Hematopoietic multipotent progenitor cell (in vitro differentiated cells): Measurements from ENCODE around the gene TMEM107. TPM values are rescaled to one million over a fixed set of nuclear protein-coding genes. Genes with fewer than 3 reads are reported as not detected.

ENCODE experiments used
- DNase-seq, 3 donors: peaks; one replicate each; pipeline ENCODE4 v3.0.0-alpha.2; 2011 to 2015; ENCODE audit warnings: low read depth in 2 of 3, low spot score in 2 of 3
- total RNA-seq: library from RNA; depleted of rRNA; stranded (reverse); fragments of >200 nt; gene quantifications from one replicate; pipeline ENCODE4 v1.2.3, GENCODE V29; 2012

The TMEM107 gene
- total RNA-seq, 1 donor = 251 TPM

DNA sequence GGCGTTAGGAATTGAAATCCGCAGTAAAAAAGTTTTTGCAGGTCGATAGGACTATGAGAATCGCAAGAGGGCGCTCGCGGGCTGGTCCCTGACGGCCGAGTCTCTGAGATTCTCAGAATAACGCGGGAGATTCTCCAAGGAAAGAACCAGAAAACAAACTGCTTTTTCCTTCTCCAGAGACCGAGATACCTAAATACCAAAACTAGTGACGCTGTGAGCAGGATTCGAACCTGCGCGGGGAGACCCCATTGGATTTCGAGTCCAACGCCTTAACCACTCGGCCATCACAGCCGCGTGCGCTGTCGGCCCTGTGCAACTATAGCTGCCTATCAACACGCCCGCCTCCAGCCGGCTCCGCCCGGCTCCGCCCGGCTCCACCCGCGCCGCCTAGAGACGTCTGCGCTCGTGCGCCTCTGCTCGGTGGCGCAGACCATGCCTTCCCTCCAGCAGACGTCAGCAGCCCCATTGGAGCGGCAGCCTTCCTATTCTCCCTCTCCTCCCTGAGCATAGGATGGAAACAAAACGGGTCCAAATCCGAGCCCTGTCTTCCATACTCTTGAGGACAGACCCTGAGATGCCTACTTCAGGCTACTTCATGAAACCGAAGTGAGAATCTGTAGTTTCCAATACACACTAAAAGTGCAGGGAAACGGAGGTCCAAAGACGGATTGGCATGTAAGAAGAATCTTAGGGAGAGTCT is 37.4 kb downstream of the TMEM107 start:
- DNase-seq = peak; percentile 89 to 97 (median 93)

DNA sequence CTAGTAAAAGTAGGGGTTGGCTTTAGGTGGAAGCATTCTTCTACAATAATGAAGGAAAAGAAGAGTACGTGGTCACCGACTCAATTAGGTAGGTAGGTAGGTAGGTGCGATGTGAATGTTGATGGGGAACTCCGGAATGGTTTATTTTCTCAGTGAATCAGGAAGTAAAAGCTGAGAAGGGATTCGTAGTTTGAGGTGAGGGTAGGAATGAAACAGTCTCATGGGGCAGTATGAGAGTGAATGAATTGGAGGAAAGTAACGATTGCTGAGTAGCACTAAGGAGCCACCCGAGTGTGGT is 37.9 kb downstream of the TMEM107 start:
- no peak for DNase-seq

DNA sequence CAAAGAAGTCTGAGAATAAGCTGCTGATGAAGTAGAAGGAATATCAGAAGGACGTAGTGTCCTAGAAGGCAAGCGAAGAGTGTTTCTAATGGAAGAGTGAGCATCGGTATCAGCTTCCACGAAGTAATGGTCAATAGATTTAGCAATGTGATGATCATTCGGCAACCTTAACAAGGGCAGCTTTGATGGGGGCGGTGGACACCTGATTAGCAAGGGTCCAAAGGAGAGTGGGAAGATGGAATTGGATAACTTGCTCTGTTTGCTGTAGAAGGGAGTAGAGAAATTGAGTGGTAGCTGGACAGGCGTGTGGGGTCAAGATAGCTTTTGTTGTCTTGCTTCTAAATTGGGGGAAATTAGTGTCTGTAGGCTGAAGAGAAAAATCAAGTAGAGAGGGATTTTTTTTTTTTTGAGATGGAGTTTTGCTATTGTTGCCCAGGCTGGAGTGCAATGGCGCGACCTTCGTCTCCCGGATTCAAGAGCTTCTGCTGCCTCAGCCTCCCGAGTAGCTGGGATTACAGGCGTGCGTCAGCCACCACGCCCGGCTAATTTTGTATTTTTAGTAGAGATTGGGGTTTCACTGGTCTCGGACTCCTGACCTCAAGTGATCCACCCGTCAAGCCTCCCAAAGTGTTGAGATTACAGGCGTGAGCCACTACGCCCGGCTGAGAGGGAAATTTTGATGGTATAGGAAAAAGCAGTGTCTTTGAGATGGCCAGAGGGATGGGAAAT is 38.4 kb downstream of the TMEM107 start:
- no peak for DNase-seq

DNA sequence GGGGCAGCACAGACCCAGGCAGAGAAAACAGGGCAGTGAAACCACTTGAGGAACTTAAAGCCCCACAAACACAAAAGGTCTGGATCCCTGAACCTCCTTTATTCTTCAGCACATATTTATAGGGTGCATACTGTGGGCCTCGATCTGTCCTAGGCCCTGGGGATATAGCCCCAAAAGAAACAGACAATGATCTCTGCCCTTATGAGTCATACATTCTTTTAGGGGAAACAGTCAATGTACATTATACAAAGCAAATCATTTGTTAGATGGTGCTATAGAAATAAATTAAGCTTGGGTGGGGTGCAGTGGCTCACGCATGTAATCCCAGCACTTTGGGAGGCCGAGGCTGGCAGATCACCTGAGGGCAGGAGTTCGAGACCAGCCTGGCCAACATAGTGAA is 42.2 kb downstream of the TMEM107 start:
- DNase-seq = no peak

DNA sequence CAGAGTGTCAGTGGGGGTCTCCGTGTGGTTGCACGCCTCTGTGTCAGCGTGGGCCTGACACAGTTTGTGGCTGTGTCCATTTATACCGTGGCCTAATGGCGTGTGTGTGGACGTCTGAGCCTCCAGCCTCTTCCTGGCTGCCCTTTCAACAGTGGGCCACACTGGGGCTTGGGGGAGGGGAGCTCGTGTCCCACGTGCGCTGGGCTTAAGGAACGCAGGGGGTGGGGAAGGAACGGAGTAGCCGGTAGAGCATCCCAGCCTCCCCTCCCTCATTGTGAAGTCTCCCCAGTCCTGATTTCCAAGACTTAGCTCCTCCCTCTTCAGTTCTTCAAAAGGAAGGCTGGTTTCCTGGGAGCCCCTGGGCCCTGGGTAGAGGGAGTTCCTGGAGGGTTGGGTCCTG is 42.8 kb downstream of the TMEM107 start:
- no peak for DNase-seq

DNA sequence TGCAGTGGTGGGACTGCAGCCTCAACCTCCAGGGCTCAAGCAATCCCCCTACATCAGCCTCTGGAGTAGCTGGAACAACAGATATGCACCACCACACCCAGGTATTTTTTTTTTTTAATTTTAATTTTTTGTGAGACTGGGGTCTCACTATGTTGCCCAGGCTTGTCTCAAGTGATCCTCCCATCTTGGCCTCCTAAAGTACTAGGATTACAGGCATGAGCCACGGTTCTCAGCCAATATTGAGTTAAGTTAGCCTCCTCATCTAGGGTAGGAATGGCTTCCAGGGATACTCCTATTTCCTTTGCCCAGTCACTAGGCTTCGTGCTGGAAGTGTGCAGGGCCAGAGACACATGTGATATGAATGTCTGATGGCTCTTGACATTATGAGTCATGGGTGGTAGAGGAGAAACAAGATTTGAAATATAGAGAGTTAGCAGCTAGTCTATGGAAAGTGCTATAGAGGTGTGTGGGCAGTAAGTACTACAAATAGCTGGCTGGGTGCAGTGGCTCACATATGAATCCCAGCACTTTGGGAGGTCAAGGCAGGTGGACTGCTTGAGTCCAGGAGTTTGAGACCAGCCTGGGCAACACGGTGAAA is 44.2 kb downstream of the TMEM107 start:
- no peak for DNase-seq

DNA sequence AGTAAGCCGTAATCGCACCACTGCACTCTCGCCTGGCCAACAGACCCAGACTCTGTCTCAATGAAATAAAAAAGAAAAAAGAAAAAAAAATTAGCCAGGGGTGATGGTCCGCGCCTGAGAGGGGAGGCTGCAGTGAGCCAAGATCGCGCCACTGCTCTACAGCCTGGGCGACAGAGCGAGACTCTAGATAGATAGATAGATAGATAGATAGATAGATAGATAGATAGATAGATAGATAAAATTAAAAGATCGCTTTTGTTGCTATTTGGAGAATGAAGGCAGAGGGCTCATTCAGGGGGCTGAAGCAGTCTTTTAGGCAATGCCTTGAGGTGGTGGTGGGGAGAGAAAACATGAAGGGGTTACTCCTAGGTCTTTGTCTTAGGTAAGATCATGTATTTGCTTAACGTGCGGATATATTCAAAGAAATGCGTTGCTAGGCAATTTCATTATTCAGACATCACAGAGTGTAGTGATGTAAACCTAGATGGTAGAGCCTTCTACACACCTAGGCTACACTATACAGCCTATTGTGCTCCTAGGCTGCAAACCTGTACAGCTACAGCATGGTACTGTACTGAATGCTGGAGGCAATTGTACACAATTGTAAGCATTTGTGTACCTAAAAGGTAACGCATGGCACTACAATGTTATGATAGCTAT is 47.9 kb downstream of the TMEM107 start:
- DNase-seq = no peak

DNA sequence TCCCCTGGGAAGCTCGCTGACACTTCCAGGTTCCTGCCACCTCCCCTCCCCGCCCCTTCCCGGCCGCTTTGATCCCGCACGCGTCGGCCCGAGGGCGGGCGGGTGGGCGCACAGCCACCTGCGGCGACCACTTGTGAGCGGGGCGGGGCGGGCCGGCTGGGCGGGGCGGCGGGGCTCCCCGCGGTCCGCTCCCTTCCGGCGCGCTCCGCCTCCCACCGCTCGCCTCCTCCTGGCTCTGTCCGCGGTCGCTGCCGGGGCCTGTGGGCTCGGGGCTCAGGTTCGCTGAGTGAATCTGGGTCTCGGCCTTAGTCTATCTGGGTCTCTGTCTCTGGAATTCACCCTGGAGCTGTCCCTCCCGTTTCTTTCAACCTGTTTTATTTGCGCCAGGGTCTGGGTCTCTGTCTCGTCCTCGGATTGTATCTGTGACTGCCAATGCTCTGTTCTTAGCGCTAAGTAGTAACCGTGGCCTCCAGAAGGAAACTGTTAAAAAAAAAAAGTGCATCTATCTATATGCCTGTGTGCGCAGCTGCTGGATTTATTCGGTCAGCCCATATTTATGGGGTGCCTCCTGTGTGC is 49.6 kb downstream of the TMEM107 start:
- no peak for DNase-seq

DNA sequence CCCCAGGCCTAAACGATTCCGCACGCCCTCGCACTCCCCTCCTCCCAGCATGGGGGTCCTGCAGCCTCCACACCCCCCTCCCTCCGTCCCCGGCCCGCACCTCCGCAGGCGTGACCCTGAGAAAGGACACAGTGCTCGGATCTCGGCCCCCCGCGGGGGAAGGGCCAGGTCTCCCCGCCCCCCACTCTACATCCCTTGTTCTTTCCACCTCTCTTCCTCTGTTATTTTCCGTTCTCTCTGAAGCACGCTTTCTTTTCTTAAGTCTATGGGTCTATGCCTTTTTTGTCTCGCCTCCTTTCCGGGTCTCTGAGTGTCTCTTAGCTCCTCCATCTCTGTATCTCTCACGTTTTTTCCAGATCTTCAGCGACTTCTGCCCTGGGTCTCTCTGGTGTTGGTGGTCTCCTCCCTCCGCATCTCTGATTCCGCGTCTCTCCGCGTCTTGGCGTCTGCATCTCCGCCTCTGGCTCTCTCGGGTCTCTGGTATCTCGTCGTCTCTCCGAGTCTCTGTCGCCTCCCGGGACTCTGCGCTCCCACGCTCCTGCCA is 50.2 kb downstream of the TMEM107 start:
- DNase-seq = no peak

DNA sequence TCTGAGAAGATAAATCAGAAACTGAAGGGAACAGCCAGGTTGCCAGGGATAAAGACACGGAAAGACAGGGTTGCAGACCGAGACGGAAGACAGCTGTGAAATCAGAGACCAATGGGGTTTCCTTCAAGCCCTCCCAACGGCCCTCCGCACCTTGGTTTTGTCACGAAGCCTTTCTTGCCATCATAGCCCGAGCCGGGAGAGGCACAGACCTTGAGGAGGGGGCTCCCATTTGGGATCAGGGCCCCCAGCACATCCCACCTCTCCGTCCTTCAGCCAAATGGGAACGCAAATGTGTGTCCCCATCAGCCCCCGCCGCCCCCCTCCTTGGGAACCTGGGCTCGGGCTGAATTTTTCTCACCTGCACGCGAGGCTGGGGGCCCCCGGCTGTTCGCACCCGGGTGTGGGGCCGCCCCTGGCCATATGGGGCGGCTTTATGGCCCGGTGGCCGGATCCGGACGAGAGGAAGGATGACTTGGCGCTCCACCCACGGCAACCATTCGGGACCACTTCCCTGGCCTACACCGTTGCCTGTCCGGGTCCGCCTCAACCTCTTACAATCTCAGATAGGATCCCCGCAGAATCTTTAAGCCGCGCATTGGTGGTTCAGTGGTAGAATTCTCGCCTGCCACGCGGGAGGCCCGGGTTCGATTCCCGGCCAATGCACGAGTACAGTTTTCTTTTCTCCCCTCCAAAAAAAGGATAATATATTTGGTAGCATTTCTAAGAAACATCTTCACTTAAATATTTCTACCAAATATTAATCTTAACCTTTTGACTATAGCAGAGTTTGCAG is 50.8 kb downstream of the TMEM107 start:
- DNase-seq = peak; percentile 74 to 89 (median 81)

DNA sequence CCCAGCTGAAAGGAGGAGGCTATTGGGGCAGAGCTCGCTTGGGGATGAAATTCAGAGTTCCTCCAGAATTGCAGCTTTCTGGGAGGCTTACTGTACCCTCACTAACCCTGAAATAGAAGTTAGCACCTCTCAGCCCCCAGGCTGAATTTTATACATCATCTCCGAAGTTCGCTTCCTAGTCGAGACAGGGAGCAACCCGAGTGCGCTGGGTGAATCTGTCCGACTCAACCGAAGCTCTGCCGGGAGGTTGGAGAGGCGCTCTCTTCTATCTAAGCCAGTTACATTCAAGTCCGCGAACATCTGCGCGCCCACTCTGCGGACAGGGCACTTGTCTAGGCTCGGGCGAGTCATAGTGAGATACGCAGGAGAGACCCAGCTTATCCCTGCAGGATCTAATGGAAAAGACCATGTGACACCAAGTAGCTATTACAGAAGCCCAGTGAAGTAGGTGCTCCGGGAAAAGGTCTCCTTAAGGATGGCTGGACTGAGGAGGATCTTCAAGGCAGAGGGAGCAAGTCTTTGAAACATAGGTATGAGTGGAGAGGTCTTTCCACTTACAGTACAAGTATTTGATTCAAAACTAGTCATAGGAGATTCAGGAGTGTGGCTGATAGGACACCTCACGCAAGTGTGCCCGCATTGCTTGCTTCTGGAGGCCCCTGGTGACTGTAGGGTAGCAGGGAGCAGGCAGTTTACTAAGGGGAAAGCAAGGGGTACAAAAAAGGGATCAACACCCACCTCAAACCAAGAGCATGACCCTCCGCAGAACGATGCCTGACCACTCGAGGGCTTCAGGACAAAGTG is 51.6 kb downstream of the TMEM107 start:
- no peak for DNase-seq

DNA sequence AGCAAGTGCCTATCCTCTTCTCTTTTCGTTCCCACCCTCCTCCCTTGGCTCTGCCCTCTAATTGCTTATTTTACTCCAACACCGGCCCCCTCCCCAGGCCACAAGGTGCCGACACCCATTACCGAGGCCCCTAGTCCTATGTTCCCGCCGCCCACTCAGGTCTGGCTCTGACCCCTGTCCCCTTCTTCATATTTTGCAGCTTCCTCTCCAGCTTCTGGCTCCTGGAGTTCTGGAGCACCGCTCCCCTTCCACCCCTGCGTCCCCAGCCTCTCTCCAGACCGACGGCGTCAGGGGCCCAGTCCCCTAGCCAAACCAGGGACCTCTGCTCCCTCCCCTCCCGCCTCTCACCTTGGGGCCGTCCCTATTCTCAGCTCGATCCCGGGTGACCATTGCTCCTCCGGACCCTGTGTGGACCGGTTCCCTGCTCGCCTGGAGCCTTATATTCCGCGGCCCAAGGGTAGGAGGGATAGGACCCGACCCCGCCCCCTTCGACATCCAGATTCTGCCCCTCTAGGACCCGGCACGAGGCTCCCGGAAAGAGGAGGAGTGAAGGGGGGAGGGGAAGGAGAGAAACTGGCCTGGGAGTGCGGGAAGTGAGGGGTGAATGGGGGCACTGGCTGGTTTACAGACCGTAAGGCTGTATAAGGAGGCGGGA is 52.4 kb downstream of the TMEM107 start, which contains the start of gene HES7:
HES7 (minus strand) TSS at position 412 of the 655 bp plus-strand sequence; CDS start at position 390, 22 bp downstream.
- DNase-seq = no peak

DNA sequence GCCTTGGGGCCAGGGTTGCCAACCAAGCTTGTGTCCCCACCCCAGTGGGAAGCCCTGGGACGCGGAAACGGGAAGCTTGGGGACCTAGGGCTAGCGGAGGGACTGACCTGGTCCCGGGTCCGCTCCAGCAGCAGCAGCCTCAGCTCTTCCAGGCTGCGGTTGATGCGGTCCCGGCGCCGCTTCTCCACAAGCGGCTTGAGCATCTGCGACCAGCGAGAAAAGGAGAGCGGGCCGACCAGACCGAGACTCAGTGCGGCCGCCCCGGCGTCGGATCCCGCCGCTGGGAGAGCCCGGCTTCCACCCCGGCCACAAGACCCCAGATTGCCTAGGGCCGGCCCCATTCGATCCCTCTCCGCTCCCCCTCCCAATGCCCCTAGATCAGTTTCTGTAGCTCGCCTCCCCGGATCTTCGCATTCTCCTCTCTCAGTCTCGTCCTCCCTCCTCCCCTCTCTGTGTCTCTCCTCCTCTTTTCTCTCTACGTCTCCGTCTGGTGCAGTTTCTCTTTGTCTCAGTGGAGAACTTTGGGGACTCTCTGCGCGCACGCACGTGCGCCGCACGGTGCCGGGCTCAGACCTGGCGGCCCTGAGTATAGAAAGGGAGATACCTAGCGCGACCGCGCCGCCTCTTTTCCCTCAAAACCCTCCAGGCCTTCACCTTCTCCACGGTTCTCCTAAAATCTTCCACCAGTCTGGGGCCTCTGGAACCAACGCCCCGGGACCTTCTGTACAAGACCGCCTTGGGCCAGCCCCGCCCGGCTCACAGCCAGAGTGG is 53.1 kb downstream of the TMEM107 start:
- DNase-seq = no peak

Other genes with a start within 250 kb of the TMEM107 start
- gene KCNAB3, start 246.5 kb downstream of the TMEM107 start, total RNA-seq = 1.1 TPM
- 66.5 TPM for gene TRAPPC1, start 244.4 kb downstream of the TMEM107 start, total RNA-seq
- gene CNTROB, start 244.2 kb downstream of the TMEM107 start, total RNA-seq = 36.6 TPM
- gene GUCY2D, start 173.8 kb downstream of the TMEM107 start, total RNA-seq = 1.9 TPM
- gene ALOX15B, start 137.3 kb downstream of the TMEM107 start, total RNA-seq = 5.1 TPM
- gene ALOX12B, start 88.7 kb downstream of the TMEM107 start, total RNA-seq = 1.1 TPM
- gene ALOXE3, start 57.9 kb downstream of the TMEM107 start, total RNA-seq = under 0.01 TPM
- gene HES7, start 52.3 kb downstream of the TMEM107 start, total RNA-seq = under 0.01 TPM
- gene PER1, start 24.0 kb downstream of the TMEM107 start, total RNA-seq = 141 TPM
- 18.6 TPM for gene VAMP2, start 13.4 kb downstream of the TMEM107 start, total RNA-seq
- gene BORCS6, start 13.8 kb upstream of the TMEM107 start, total RNA-seq = 27.7 TPM
- 6.2 TPM for gene AURKB, start 34.2 kb upstream of the TMEM107 start, total RNA-seq
- gene CTC1, start 71.7 kb upstream of the TMEM107 start, total RNA-seq = 32.6 TPM
- gene PFAS, start 72.9 kb upstream of the TMEM107 start, total RNA-seq = 57.4 TPM
- 18.9 TPM for gene RANGRF, start 112.3 kb upstream of the TMEM107 start, total RNA-seq
- 2.4 TPM for gene SLC25A35, start 119.0 kb upstream of the TMEM107 start, total RNA-seq
- gene ARHGEF15, start 133.9 kb upstream of the TMEM107 start, total RNA-seq = under 0.01 TPM
- gene ODF4, start 163.5 kb upstream of the TMEM107 start, total RNA-seq = not detected
- gene RPL26, start 206.8 kb upstream of the TMEM107 start, total RNA-seq = 3,187 TPM
- 0.27 TPM for gene RNF222, start 221.4 kb upstream of the TMEM107 start, total RNA-seq